Fibroblast of gingiva (primary cell): Measurements from ENCODE around the gene IFNL2.
"Not testable (repeated sequence)": the region's sequence is repeated elsewhere in the genome, so short reads cannot be mapped to it uniquely, and the experiment has no call there.

Experiments
- DNase-seq: peaks from one replicate; pipeline ENCODE4 v3.0.0-alpha.2; 2011; ENCODE audit warnings: low read depth

The IFNL2 gene

GRCh38 chr19:39268085-39268484 lies at the start of gene IFNL2:
Gene IFNL2 (plus strand): TSS chr19:39268396. CDS start chr19:39268569, 173 bp downstream.
- not testable (repeated sequence) for DNase-seq

GRCh38 chr19:39219108-39219507 lies 49.1 kb upstream of the IFNL2 start:
- not testable (repeated sequence) for DNase-seq

GRCh38 chr19:39223703-39224279 lies 44.4 kb upstream of the IFNL2 start:
- DNase-seq = no peak

GRCh38 chr19:39224910-39225309 lies 43.3 kb upstream of the IFNL2 start:
- no peak for DNase-seq

- no peak for DNase-seq
Measured at GRCh38 chr19:39230096-39230764, 38.0 kb upstream of the IFNL2 start.

GRCh38 chr19:39232708-39233107 lies 35.5 kb upstream of the IFNL2 start:
- no peak for DNase-seq

GRCh38 chr19:39236527-39236926 lies 31.7 kb upstream of the IFNL2 start:
- DNase-seq = no peak

- no peak for DNase-seq
Measured at GRCh38 chr19:39237200-39238184, 30.7 kb upstream of the IFNL2 start.

- DNase-seq = no peak
Measured at GRCh38 chr19:39238209-39238608, 30.0 kb upstream of the IFNL2 start.

- DNase-seq = no peak
Measured at GRCh38 chr19:39238944-39239343, 29.3 kb upstream of the IFNL2 start.

- no peak for DNase-seq
Measured at GRCh38 chr19:39240421-39240820, 27.8 kb upstream of the IFNL2 start.

GRCh38 chr19:39243741-39244140 lies 24.5 kb upstream of the IFNL2 start:
- DNase-seq = not testable (repeated sequence)

GRCh38 chr19:39244410-39245100 lies 23.6 kb upstream of the IFNL2 start, which contains the start of gene IFNL3:
Gene IFNL3 (minus strand): TSS chr19:39245006. CDS start chr19:39244967, 39 bp downstream.
- DNase-seq = not testable (repeated sequence)

- not testable (repeated sequence) for DNase-seq
Measured at GRCh38 chr19:39245166-39245565, 23.0 kb upstream of the IFNL2 start.

- DNase-seq = no peak
Measured at GRCh38 chr19:39246951-39247669, 21.1 kb upstream of the IFNL2 start.

- DNase-seq = no peak
Measured at GRCh38 chr19:39247701-39248664, 20.2 kb upstream of the IFNL2 start.

GRCh38 chr19:39248806-39249205 lies 19.4 kb upstream of the IFNL2 start, which contains the start of gene IFNL4:
Gene IFNL4 (minus strand): TSS chr19:39248856.
- no peak for DNase-seq

GRCh38 chr19:39251081-39251480 lies 17.1 kb upstream of the IFNL2 start:
- no peak for DNase-seq

- no peak for DNase-seq
Measured at GRCh38 chr19:39251846-39252245, 16.4 kb upstream of the IFNL2 start.

GRCh38 chr19:39252458-39252857 lies 15.7 kb upstream of the IFNL2 start:
- no peak for DNase-seq
